ENCODE results near the gene HOXA11. TPM values are rescaled to one million over a fixed set of nuclear protein-coding genes. Genes with fewer than 3 reads are reported as not detected.

Gene HOXA11
- total RNA-seq, 1 donor from 2014 or later: 10.7 TPM

DNA sequence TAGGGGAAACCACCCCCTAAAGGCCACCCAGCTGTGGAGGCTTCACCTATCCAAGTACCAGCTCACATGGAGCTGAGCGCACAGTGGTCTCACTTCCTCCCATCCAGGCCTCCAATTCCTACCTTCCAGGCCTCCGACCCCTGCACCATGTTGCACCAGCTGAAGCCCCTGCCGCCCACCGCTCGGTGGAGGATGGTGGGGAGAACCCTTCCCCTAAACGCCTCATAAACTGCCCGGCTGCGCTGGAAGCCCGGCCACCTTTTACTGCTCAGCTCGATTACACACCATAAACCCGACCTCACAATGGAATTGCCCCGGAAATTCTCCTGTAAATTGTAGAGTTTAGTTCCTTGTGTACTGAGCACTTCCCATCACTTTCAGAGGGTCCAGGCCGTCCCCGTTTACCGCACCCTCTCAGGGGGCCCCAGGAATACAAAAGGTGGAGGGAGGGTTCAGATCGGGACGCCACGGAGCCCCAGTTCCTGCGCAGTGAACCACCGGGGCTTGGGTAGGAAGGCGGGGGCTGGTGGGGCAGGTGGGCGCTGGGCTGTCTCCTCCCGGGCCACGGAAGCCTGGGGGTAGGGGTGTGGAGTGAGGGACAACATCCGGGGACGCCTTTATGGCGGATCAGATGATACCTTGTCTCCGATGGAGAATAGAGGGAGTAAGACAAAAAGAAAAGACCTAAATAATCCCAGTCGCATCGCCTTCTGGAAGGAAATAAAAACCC, 27.2 kb downstream of the HOXA11 start:
- H3K4me3 ChIP-seq (ENCODE audit: low read depth, low read length): peak overlapping the region; percentile 74

DNA sequence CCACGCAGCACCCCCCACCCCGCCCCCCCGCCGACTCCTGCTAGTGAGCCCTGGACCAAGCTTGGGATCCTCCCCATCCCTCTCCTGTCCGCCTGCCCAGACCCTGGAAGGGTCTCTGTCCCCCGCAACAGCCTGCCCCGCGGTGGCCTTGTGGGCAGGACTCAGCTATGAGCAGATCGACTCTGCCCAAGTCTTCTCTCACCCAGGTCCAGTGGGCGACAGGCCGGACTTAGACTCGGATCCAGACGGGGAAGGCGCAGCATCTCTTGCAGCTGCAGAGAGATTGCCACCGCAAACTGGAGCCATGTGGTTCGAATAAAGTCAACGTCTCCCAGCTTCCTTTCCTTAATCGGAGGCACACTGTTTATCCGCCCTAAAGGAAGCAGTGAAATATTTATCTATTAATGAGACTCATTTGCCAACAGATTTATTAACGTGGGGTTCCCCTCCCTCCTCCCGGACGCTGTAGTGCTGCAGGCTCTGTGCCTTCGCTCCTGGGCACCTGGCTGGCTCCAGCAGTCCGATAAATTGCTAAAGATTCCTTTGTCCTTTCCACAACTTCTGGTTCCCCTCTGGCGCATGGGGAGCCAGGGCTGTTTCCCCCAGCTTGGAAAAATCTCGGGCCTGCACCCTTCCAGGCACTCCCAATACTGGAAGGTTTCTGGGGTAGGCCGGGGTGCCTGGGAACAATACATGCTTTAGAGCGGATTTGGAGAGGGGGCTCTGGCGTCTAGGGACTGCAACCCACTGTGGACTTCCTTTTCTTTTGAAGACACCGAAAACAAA, 27.9 kb downstream of the HOXA11 start:
- no peak for DNase-seq (ENCODE audit: low read depth)
- peak overlapping the region; percentile 74 for H3K4me3 ChIP-seq (ENCODE audit: low read depth, low read length)
- TF ChIP-seq, protein P1, sequence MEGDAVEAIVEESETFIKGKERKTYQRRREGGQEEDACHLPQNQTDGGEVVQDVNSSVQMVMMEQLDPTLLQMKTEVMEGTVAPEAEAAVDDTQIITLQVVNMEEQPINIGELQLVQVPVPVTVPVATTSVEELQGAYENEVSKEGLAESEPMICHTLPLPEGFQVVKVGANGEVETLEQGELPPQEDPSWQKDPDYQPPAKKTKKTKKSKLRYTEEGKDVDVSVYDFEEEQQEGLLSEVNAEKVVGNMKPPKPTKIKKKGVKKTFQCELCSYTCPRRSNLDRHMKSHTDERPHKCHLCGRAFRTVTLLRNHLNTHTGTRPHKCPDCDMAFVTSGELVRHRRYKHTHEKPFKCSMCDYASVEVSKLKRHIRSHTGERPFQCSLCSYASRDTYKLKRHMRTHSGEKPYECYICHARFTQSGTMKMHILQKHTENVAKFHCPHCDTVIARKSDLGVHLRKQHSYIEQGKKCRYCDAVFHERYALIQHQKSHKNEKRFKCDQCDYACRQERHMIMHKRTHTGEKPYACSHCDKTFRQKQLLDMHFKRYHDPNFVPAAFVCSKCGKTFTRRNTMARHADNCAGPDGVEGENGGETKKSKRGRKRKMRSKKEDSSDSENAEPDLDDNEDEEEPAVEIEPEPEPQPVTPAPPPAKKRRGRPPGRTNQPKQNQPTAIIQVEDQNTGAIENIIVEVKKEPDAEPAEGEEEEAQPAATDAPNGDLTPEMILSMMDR (conservative IDR thresholded peaks at IDR 0.05; ENCODE audit: low read depth, low read length): no peak

More for the DNA sequence above, 27.2 kb downstream of the HOXA11 start:
- TF ChIP-seq, protein P1 (conservative IDR thresholded peaks at IDR 0.05; ENCODE audit: low read depth, low read length): no peak
- DNase-seq (ENCODE audit: low read depth): no peak

DNA sequence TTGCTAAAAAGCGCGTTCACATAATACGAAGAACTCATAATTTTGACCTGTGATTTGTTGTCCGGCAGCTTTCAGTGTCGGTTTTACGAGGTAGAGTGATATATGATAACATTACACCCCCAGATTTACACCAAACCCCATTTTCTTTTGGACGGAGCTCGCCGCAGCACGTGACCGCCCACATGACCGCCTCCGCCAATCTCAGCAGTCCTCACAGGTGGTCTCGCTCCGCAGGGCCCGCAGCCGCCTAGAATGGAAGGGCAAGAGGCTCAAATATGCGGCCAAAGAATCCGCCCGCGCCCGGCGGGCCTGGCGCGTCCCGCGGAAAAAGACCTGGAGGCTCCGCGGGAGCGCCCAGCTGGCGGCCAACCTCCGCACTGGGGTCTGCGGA, 28.5 kb downstream of the HOXA11 start, which contains the start of gene HOXA7:
TSS of gene HOXA7 (minus strand) at position 168 of the 391 bp plus-strand sequence. CDS start at position 38, 130 bp downstream.
- no peak for DNase-seq (ENCODE audit: low read depth)
- TF ChIP-seq, protein P1 (conservative IDR thresholded peaks at IDR 0.05; ENCODE audit: low read depth, low read length): no peak
- H3K4me3 ChIP-seq (ENCODE audit: low read depth, low read length): peak within 1 kb of the TSS; percentile 74

DNA sequence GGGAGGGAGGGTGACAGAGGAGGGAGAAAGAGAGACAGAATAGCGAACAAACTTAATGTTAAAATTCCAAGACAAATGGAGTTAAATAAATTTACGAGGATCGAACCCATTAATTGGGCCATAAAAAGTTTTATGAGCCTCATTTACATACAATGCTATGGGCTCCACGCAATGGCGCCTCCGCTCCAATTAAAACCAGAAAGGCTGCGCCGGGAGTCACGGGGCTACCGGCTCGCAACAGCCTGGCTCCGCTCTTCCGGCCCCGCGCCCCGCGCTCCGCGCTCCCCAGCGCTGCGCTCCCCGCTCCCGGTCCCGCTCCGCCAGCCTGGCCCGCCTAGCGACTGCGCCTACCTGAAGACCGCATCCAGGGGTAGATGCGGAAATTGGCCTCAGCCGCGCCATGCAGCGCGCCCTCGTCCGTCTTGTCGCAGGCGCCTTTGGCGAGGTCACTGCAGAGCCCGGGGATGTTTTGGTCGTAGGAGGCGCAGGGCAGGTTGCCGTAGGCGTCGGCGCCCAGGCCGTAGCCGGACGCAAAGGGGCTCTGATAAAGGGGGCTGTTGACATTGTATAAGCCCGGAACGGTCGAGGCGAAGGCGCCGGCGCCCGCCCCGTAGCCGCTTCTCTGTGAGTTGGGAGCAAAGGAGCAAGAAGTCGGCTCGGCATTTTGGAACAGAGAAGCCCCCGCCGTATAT, 29.1 kb downstream of the HOXA11 start:
- TF ChIP-seq, protein P1 (conservative IDR thresholded peaks at IDR 0.05; ENCODE audit: low read depth, low read length): no peak
- DNase-seq (ENCODE audit: low read depth): no peak
- H3K4me3 ChIP-seq (ENCODE audit: low read depth, low read length): peak overlapping the region; percentile 74

DNA sequence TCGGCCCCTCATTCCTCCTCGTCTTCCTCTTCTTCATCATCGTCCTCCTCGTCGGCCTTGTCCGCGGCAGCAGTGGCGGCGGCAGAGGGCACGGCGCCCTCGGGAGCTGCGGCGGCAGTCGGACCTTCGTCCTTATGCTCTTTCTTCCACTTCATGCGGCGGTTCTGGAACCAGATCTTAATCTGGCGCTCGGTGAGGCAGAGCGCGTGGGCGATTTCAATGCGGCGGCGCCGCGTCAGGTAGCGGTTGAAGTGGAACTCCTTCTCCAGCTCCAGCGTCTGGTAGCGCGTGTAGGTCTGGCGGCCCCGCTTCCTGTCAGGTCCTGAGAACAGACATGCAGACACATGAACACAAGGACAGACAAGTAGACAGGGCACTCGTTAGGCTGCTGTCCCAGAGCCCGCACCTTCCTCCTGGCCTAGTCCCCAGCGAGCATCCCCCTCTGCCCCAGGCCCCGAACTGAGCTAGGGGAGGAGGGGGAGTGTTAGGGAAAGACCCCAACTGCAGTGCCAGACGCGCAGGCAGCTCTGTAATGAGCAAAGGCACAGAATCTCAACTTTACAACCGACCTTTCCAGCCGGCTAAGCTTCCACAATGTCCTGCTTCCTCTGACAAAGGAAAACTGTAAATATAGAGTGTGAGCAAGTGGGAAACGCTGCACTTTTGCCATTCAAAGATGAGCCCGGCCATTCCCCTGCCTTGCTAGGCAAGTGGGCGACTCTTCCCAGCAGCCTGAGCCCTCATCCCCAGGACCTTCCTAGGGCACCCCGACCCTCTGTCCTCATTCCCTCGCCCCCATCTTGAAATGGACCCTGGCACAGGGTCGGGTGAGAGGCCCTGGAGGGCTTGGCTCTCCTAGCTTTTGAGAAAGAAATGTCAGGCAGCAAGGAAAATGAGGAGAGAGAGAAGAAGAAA, 29.9 kb downstream of the HOXA11 start:
- TF ChIP-seq, protein P1 (conservative IDR thresholded peaks at IDR 0.05; ENCODE audit: low read depth, low read length): no peak
- H3K4me3 ChIP-seq (ENCODE audit: low read depth, low read length): peak overlapping the region; percentile 74
- no peak for DNase-seq (ENCODE audit: low read depth)

DNA sequence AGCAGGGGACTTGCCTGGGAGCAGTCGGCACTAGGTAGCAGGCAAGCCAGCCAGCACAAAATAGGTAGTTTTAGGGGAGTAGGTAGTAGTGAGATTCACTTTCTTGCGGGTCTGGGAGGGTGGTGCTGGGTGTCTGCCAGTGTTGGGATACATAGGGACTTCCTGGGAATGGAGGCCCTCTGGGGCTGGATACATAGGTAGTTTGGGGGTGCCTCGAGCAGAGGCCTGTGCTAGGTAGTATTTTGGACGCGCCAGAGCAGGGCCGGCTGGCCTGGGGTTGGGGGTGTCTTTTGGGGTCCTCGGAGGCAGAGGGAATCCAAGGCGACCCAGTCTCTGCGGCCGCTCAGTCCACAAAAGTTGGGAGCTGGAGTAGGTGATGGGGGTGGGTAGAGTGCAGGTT, 30.7 kb downstream of the HOXA11 start:
- DNase-seq (ENCODE audit: low read depth): no peak
- TF ChIP-seq, protein P1 (conservative IDR thresholded peaks at IDR 0.05; ENCODE audit: low read depth, low read length): no peak
- H3K4me3 ChIP-seq (ENCODE audit: low read depth, low read length): peak overlapping the region; percentile 74
